KOPT-K1 (cell line): ENCODE measurements around the gene DCBLD2.

Source experiments
- H3K27ac ChIP-seq: fragments of 200-600 bp; sonication (generic); 2 replicates; pipeline ENCODE4 v1.5.1; 2016; ENCODE audit warnings: antibody characterized with exemption, mild to moderate bottlenecking, low read depth, low read length; ENCODE audit not compliant: poor library complexity, severe bottlenecking
- H3K36me3 ChIP-seq: fragments of 200-600 bp; sonication (generic); 2 replicates; pipeline ENCODE4 v1.5.1; 2017; ENCODE audit warnings: antibody characterized with exemption, mild to moderate bottlenecking, low read length, moderate library complexity; ENCODE audit not compliant: insufficient read depth
- H3K9me3 ChIP-seq: fragments of 200-600 bp; sonication (generic); 2 replicates; pipeline ENCODE4 v1.5.1; 2017; ENCODE audit warnings: antibody characterized with exemption, low read length, mild to moderate bottlenecking; ENCODE audit not compliant: insufficient read depth, poor library complexity, severe bottlenecking

Gene DCBLD2

GRCh38 chr3:98901392-98902350, at the start of gene DCBLD2:
Gene DCBLD2 (minus strand): TSS chr3:98901695. CDS start chr3:98901326, 369 bp downstream.
- H3K9me3 ChIP-seq: no peaks in the 10 kb centered on the region
- no peaks in the 10 kb centered on the region for H3K36me3 ChIP-seq
- H3K27ac ChIP-seq: peak within 1 kb of the TSS; percentile 59

- no peaks in the 10 kb centered on the region for H3K9me3 ChIP-seq
- H3K36me3 ChIP-seq: no peaks in the 10 kb centered on the region
- no peak overlapping the region for H3K27ac ChIP-seq
Measured at GRCh38 chr3:98945666-98946065, 44.2 kb upstream of the DCBLD2 start.

GRCh38 chr3:98945101-98945524, 43.6 kb upstream of the DCBLD2 start:
- Histone ChIP-seq H3K9me3 (no peaks in the 10 kb centered on the region), H3K36me3 (no peaks in the 10 kb centered on the region), H3K27ac (no peak overlapping the region)

GRCh38 chr3:98930413-98930812, 28.9 kb upstream of the DCBLD2 start:
- Histone ChIP-seq H3K27ac (no peak overlapping the region), H3K36me3 (no peaks in the 10 kb centered on the region), H3K9me3 (no peaks in the 10 kb centered on the region)

- no peaks in the 10 kb centered on the region for H3K36me3 ChIP-seq
- H3K27ac ChIP-seq: no peak overlapping the region
- no peaks in the 10 kb centered on the region for H3K9me3 ChIP-seq
Measured at GRCh38 chr3:98921957-98922356, 20.5 kb upstream of the DCBLD2 start.

GRCh38 chr3:98920166-98920565, 18.7 kb upstream of the DCBLD2 start:
- Histone ChIP-seq H3K36me3 (no peaks in the 10 kb centered on the region), H3K9me3 (no peaks in the 10 kb centered on the region), H3K27ac (no peak overlapping the region)

- no peaks in the 10 kb centered on the region for H3K36me3 ChIP-seq
- no peaks in the 10 kb centered on the region for H3K9me3 ChIP-seq
- no peak overlapping the region for H3K27ac ChIP-seq
Measured at GRCh38 chr3:98918586-98918985, 17.1 kb upstream of the DCBLD2 start.

- Histone ChIP-seq H3K27ac (no peak overlapping the region), H3K36me3 (no peaks in the 10 kb centered on the region), H3K9me3 (no peaks in the 10 kb centered on the region)
Measured at GRCh38 chr3:98917608-98918007, 16.1 kb upstream of the DCBLD2 start.

GRCh38 chr3:98914210-98915080, 12.9 kb upstream of the DCBLD2 start:
- Histone ChIP-seq H3K9me3 (no peaks in the 10 kb centered on the region), H3K27ac (no peak overlapping the region), H3K36me3 (no peaks in the 10 kb centered on the region)

- Histone ChIP-seq H3K27ac (no peak overlapping the region), H3K9me3 (no peaks in the 10 kb centered on the region), H3K36me3 (no peaks in the 10 kb centered on the region)
Measured at GRCh38 chr3:98912448-98912847, 11.0 kb upstream of the DCBLD2 start.

GRCh38 chr3:98906230-98906629, 4.7 kb upstream of the DCBLD2 start:
- Histone ChIP-seq H3K36me3 (no peaks in the 10 kb centered on the region), H3K27ac (no peak overlapping the region), H3K9me3 (no peaks in the 10 kb centered on the region)

- Histone ChIP-seq H3K36me3 (no peaks in the 10 kb centered on the region), H3K27ac (no peak overlapping the region), H3K9me3 (no peaks in the 10 kb centered on the region)
Measured at GRCh38 chr3:98903705-98904481, 2.4 kb upstream of the DCBLD2 start.

- H3K27ac ChIP-seq: no peak overlapping the region
- no peaks in the 10 kb centered on the region for H3K36me3 ChIP-seq
- no peaks in the 10 kb centered on the region for H3K9me3 ChIP-seq
Measured at GRCh38 chr3:98903099-98903498, 1.6 kb upstream of the DCBLD2 start.

- no peaks in the 10 kb centered on the region for H3K9me3 ChIP-seq
- peak overlapping the region; percentile 59 for H3K27ac ChIP-seq
- no peaks in the 10 kb centered on the region for H3K36me3 ChIP-seq
Measured at GRCh38 chr3:98902351-98902740, 851 bp upstream of the DCBLD2 start.

GRCh38 chr3:98901119-98901391, 440 bp downstream of the DCBLD2 start:
- peak overlapping the region; percentile 59 for H3K27ac ChIP-seq
- H3K9me3 ChIP-seq: no peaks in the 10 kb centered on the region
- no peaks in the 10 kb centered on the region for H3K36me3 ChIP-seq
